GM18499 (cell line): ENCODE measurements around the gene GRIK4.

Experiments
- ATAC-seq: cut with Tn5 transposase; IDR thresholded peaks from one replicate; pipeline ENCODE4 v1.9.1; 2021; ENCODE audit warnings: moderate number of reproducible peaks; ENCODE audit not compliant: insufficient read depth, unreplicated experiment

Gene GRIK4

GRCh38 chr11:121037016-121037415 is 525.5 kb downstream of the GRIK4 start:
- no peak for ATAC-seq
